ENCODE results near the gene ERRFI1. TPM values are rescaled to one million over a fixed set of nuclear protein-coding genes. Genes with fewer than 3 reads are reported as not detected.

ERRFI1 gene
- total RNA-seq, 1 donor from 2014 or later, result 59.0 TPM

- no peak for DNase-seq
Observed at GRCh38 chr1:8042134-8042533, 16.0 kb upstream of the ERRFI1 start.

GRCh38 chr1:8040586-8040985 lies 14.5 kb upstream of the ERRFI1 start:
- peak; percentile 23 for DNase-seq

GRCh38 chr1:8039071-8039470 lies 13.0 kb upstream of the ERRFI1 start:
- DNase-seq, result no peak

- DNase-seq, result no peak
Observed at GRCh38 chr1:8035289-8035688, 9.2 kb upstream of the ERRFI1 start.

GRCh38 chr1:8033322-8033721 lies 7.2 kb upstream of the ERRFI1 start:
- no peak for DNase-seq

GRCh38 chr1:8032366-8032910 lies 6.3 kb upstream of the ERRFI1 start:
- no peak for DNase-seq

- no peak for DNase-seq
Observed at GRCh38 chr1:8031176-8031785, 5.2 kb upstream of the ERRFI1 start.

GRCh38 chr1:8028571-8028910 lies 2.4 kb upstream of the ERRFI1 start:
- DNase-seq, result no peak

GRCh38 chr1:8027748-8028570 lies 1.9 kb upstream of the ERRFI1 start:
- peak; percentile 6 for DNase-seq

- no peak for DNase-seq
Observed at GRCh38 chr1:8026976-8027747, 1.1 kb upstream of the ERRFI1 start.

- no peak for DNase-seq
Observed at GRCh38 chr1:8025671-8026144, 401 bp downstream of the ERRFI1 start.

- peak; percentile 3 for DNase-seq
Observed at GRCh38 chr1:8025061-8025670, 943 bp downstream of the ERRFI1 start.

- no peak for DNase-seq
Observed at GRCh38 chr1:8024329-8024728, 1.8 kb downstream of the ERRFI1 start.

GRCh38 chr1:8023995-8024313 lies 2.2 kb downstream of the ERRFI1 start:
- DNase-seq, result no peak

- no peak for DNase-seq
Observed at GRCh38 chr1:8023287-8023994, 2.7 kb downstream of the ERRFI1 start.

GRCh38 chr1:8022395-8023286 lies 3.5 kb downstream of the ERRFI1 start:
- no peak for DNase-seq

- no peak for DNase-seq
Observed at GRCh38 chr1:8021676-8022266, 4.3 kb downstream of the ERRFI1 start.

- no peak for DNase-seq
Observed at GRCh38 chr1:8020032-8020431, 6.1 kb downstream of the ERRFI1 start.

- DNase-seq, result no peak
Observed at GRCh38 chr1:8019229-8019620, 6.9 kb downstream of the ERRFI1 start.

GRCh38 chr1:8018492-8019228 lies 7.4 kb downstream of the ERRFI1 start:
- DNase-seq, result no peak

Data from skin of body (tissue), 2 donors.